Lung (tissue), 12 donors: ENCODE results near the gene CD33. TPM values are rescaled to one million over a fixed set of nuclear protein-coding genes. Genes with fewer than 3 reads are reported as not detected.

Source experiments
- ATAC-seq: fragments of 200-7000 bp; cut with Tn5 transposase; one replicate; pipeline ENCODE4 v1.9.1; 2020; ENCODE audit warnings: moderate number of reproducible peaks; ENCODE audit not compliant: insufficient read depth, low FRiP score
- DNase-seq, 3 donors: peaks; one replicate each; pipeline ENCODE4 v3.0.0-alpha.2; 2013 to 2017
- H3K27ac ChIP-seq, 2 donors: one replicate each; pipeline ENCODE4 v1.5.1; 2013; ENCODE audit warnings: mild to moderate bottlenecking in 2 of 2, moderate library complexity in 2 of 2, control low read depth in 1 of 2, inconsistent platforms in 1 of 2, low read depth in 1 of 2, low read length in 1 of 2
- H3K27me3 ChIP-seq, 3 donors: one replicate each; pipeline ENCODE4 v1.5.1; 2013; ENCODE audit warnings: low read length in 2 of 3; ENCODE audit not compliant: control insufficient read depth in 3 of 3, insufficient read depth in 3 of 3
- H3K36me3 ChIP-seq, 4 donors: one replicate each; pipeline ENCODE4 v1.5.1; 2013; ENCODE audit warnings: low read length in 4 of 4, mild to moderate bottlenecking in 1 of 4, moderate library complexity in 1 of 4; ENCODE audit not compliant: control insufficient read depth in 4 of 4, insufficient read depth in 4 of 4
- H3K4me1 ChIP-seq, 5 donors: one replicate each; pipeline ENCODE4 v1.5.1; 2013; ENCODE audit warnings: low read length in 5 of 5, mild to moderate bottlenecking in 2 of 5, moderate library complexity in 1 of 5; ENCODE audit not compliant: control insufficient read depth in 5 of 5, insufficient read depth in 5 of 5
- H3K4me3 ChIP-seq: one replicate; pipeline ENCODE4 v1.5.1; 2013; ENCODE audit warnings: mild to moderate bottlenecking, control low read depth, moderate library complexity
- H3K9ac ChIP-seq, 2 donors: one replicate each; pipeline ENCODE4 v1.5.1; 2013; ENCODE audit warnings: low read length in 2 of 2, control low read depth in 1 of 2; ENCODE audit not compliant: insufficient read depth in 1 of 2
- H3K9me3 ChIP-seq, 4 donors: one replicate each; pipeline ENCODE4 v1.5.1; 2013; ENCODE audit warnings: low read length in 3 of 4, mild to moderate bottlenecking in 1 of 4, moderate library complexity in 1 of 4; ENCODE audit not compliant: control insufficient read depth in 4 of 4, insufficient read depth in 3 of 4
- CTCF ChIP-seq: IDR thresholded peaks from 2 replicates; pipeline ENCODE4 v1.5.1; 2012; ENCODE audit warnings: mild to moderate bottlenecking; ENCODE audit errors: control extremely low read depth, extremely low read depth
- WGBS, 2 donors: extraction: QIAGEN DNeasy Blood & Tissue Kit; methylation state at CpG; one replicate each; pipeline ENCODE4 v1.1.7; 2013; 5-methylcytosine and 5-hydroxymethylcytosine counted together
- polyA plus RNA-seq, 2 donors: library from polyadenylated mRNA; stranded (reverse); fragments of 200-250 nt; gene quantifications; one replicate each; pipeline ENCODE4 v1.2.1, GENCODE V29; 2013
- total RNA-seq, 2 donors: library from RNA; depleted of rRNA in 1 of 2; stranded (reverse); fragments of >200 nt in 1 of 2; gene quantifications; one replicate each; pipeline ENCODE4 v1.2.1, GENCODE V29; 2014 to 2021
- donor health status: control.
- donor health status: control.
- donor health status: Bipolar disorder and iron deficiency.
- donor health status: healthy.
- donor health status: DM: yes; HTN: yes; CAD: no.

CD33 gene
- total and polyA plus RNA-seq, 4 donors: 7.0 to 40.2 (median 16.8) TPM

- Histone ChIP-seq H3K36me3 (no peaks in the 10 kb centered on the region), H3K9me3 (peaks cover 0 to 6% (median 1%) of the 10 kb centered on the region in 4 donors), H3K9ac (no peak overlapping the region), H3K27me3 (peaks cover 0 to 4% (median 0%) of the 10 kb centered on the region in 3 donors), H3K4me3 (no peak overlapping the region), H3K4me1 (no peaks in the 10 kb centered on the region), H3K27ac (no peak overlapping the region)
- no peak for TF ChIP-seq CTCF
- WGBS, 2 donors: 28 to 31% methylated on average over 3 of the region's 3 CpGs
- ATAC-seq (no peak), DNase-seq (no peak)
These were observed 678 bp upstream of the CD33 start for GRCh38 chr19:51224163-51224641.

GRCh38 chr19:51226067-51226466 is 1.2 kb downstream of the CD33 start:
- Histone ChIP-seq H3K9ac (no peak overlapping the region), H3K27ac (no peak overlapping the region), H3K4me1 (no peaks in the 10 kb centered on the region), H3K27me3 (no peaks in the 10 kb centered on the region), H3K4me3 (no peak overlapping the region), H3K36me3 (no peaks in the 10 kb centered on the region), H3K9me3 (peaks cover 0 to 6% (median 1%) of the 10 kb centered on the region in 4 donors)
- DNase-seq (no peak), ATAC-seq (no peak)
- TF ChIP-seq CTCF: no peak
- 33 to 41% methylated on average over 3 of the region's 3 CpGs for WGBS, 2 donors

GRCh38 chr19:51227326-51227725 is 2.4 kb downstream of the CD33 start:
- H3K9ac ChIP-seq: no peak overlapping the region
- DNase-seq (no peak), ATAC-seq (no peak)
- no peaks in the 10 kb centered on the region for H3K27me3 ChIP-seq
- no peak for TF ChIP-seq CTCF
- H3K4me3 ChIP-seq: no peak overlapping the region
- no peaks in the 10 kb centered on the region for H3K4me1 ChIP-seq
- H3K36me3 ChIP-seq: no peaks in the 10 kb centered on the region
- H3K27ac ChIP-seq: no peak overlapping the region
- H3K9me3 ChIP-seq: peaks cover 0 to 6% (median 1%) of the 10 kb centered on the region in 4 donors
- WGBS, 2 donors: 42 to 49% methylated on average over 2 of the region's 2 CpGs

GRCh38 chr19:51227966-51228365 is 3.1 kb downstream of the CD33 start:
- TF ChIP-seq CTCF: no peak
- H3K27ac ChIP-seq: no peak overlapping the region
- 92 to 94% methylated on average over 2 of the region's 2 CpGs for WGBS, 2 donors
- DNase-seq (no peak), ATAC-seq (no peak)
- H3K27me3 ChIP-seq: peaks cover 0 to 3% (median 0%) of the 10 kb centered on the region in 3 donors
- peaks cover 0 to 4% (median under 1%) of the 10 kb centered on the region in 4 donors for H3K9me3 ChIP-seq
- H3K9ac ChIP-seq: no peak overlapping the region
- H3K4me1 ChIP-seq: no peaks in the 10 kb centered on the region
- no peaks in the 10 kb centered on the region for H3K36me3 ChIP-seq
- H3K4me3 ChIP-seq: no peak overlapping the region
